ENCODE measurements around the gene SMIM21.
A peak's percentile ranks its signal among the peaks of the same experiment; 100 is the strongest.

Gene SMIM21

GRCh38 chr18:75374466-75374865, 53.0 kb downstream of the SMIM21 start:
- DNase-seq, result no peak

DNA sequence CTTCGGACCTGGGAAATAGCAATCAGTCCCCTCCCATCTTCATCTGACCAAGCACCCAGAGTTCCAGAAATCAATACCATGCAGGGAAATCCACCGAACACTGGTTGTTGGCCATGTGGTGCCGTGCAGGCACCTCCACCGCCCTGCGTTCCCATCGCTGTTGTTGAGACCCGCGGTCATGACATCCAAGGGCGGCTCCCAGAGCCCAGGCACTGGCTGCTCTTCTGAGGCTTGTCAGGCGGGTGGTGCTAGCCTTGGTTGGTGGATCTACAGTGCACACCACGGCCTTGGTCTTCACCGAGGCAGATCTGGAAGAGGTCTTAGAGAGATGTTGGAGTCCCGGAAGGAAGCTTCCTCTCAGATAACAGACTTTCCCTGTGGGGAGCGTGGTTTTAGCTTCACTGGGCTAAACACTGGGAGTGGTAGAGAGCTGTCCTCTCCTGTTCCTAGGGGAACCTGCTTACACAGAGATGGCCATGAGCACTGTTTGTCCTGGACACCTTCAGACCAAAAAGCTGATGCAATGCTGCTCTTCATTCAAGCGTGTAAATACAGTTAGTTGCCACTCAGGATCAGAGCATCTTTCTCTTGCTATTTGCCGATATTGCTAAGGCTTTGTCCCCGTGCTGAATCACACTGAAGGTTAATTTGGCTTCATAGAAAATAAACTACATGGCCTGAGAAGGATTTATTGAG, 58.3 kb downstream of the SMIM21 start:
- DNase-seq, result peak; percentile 36

- DNase-seq, result no peak
Observed at GRCh38 chr18:75365837-75366236, 61.7 kb downstream of the SMIM21 start.

- no peak for DNase-seq
Observed at GRCh38 chr18:75365254-75365629, 62.3 kb downstream of the SMIM21 start.

GRCh38 chr18:75364512-75365253, 62.8 kb downstream of the SMIM21 start:
- peak; percentile 31 for DNase-seq

- peak; percentile 37 for DNase-seq
Observed at GRCh38 chr18:75363446-75364225, 63.9 kb downstream of the SMIM21 start.

DNA sequence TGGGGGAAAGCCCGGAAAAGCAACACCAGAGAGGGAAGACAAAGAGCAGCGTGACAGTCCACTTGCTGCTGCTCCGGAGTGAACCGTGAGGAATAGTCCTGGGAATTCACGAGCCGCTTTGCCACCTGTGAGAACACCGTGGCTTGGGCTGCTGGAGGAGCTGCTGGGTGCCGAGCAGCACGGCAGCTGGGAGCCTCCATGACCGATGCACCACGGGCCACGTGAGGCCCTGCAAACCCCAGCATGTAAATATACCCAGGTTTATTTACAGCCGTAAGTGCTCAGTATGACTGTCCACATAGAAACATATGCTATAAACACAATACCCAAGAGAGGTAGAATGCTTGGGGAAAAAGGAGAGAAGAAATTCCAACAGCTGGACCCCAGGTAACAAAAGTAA, 65.1 kb downstream of the SMIM21 start:
- DNase-seq, result peak; percentile 58

- DNase-seq, result peak; percentile 47
Observed at GRCh38 chr18:75360941-75361340, 66.6 kb downstream of the SMIM21 start.

DNA sequence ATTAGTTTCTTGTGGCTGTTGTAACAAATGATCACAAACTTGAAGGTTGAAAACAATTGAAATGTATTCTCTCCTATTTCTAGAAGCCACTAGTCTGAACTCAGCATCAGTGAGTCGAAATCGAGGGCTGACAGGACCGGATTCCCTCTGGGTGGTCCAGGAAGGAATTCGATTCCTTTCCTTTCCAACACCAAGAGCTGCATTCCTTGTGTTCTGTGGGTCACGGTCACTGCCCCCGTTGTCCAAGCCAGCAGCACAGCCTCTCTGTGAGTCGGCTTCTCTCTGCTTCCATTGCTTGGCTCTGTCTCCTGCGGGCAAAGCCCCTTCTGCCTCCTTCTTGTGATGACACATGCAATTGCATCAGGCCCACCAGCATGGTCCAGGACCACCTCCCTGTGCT, 67.3 kb downstream of the SMIM21 start:
- DNase-seq, result peak; percentile 48

All from activated effector memory CD4-positive, alpha-beta T cell treated with anti-CD3 and anti-CD28 coated beads, Interleukin-2, amount 50 U/mL, for 16 hours (primary cell).